NCI-H2227 (cell line): Measurements from ENCODE around the gene RPTOR.
"Not testable (repeated sequence)": the region's sequence is repeated elsewhere in the genome, so short reads cannot be mapped to it uniquely, and the experiment has no call there.

Source experiments
- DNase-seq: peaks from one replicate; lab custom pipeline; 2025; ENCODE audit not compliant: unreplicated experiment; lab: John Stamatoyannopoulos, UW

Gene RPTOR

GRCh38 chr17:80544655-80545498 is at the start of gene RPTOR:
RPTOR (plus strand) TSS chr17:80544838; CDS start chr17:80545630, 792 bp downstream.
- DNase-seq = peak; percentile 93

- no peak for DNase-seq
Measured at GRCh38 chr17:80497726-80498241, 46.9 kb upstream of the RPTOR start.

- DNase-seq = peak; percentile 49
Measured at GRCh38 chr17:80498242-80498919, 46.3 kb upstream of the RPTOR start.

GRCh38 chr17:80498920-80499410 is 45.7 kb upstream of the RPTOR start:
- DNase-seq = no peak

GRCh38 chr17:80499560-80499959 is 45.1 kb upstream of the RPTOR start:
- no peak for DNase-seq

GRCh38 chr17:80499961-80500665 is 44.5 kb upstream of the RPTOR start:
- DNase-seq = no peak

- DNase-seq = no peak
Measured at GRCh38 chr17:80501741-80502577, 42.7 kb upstream of the RPTOR start.

GRCh38 chr17:80502578-80502877 is 42.1 kb upstream of the RPTOR start:
- DNase-seq = no peak

- no peak for DNase-seq
Measured at GRCh38 chr17:80503031-80503430, 41.6 kb upstream of the RPTOR start.

- DNase-seq = no peak
Measured at GRCh38 chr17:80503921-80504320, 40.7 kb upstream of the RPTOR start.

GRCh38 chr17:80504686-80505413 is 39.8 kb upstream of the RPTOR start:
- DNase-seq = no peak

GRCh38 chr17:80507177-80507576 is 37.5 kb upstream of the RPTOR start:
- not testable (repeated sequence) for DNase-seq

- DNase-seq = no peak
Measured at GRCh38 chr17:80507965-80508364, 36.7 kb upstream of the RPTOR start.

GRCh38 chr17:80509311-80509710 is 35.3 kb upstream of the RPTOR start:
- DNase-seq = no peak

GRCh38 chr17:80510132-80510531 is 34.5 kb upstream of the RPTOR start:
- no peak for DNase-seq

GRCh38 chr17:80510772-80511171 is 33.9 kb upstream of the RPTOR start:
- DNase-seq = no peak

GRCh38 chr17:80511222-80512180 is 33.1 kb upstream of the RPTOR start:
- DNase-seq = no peak

- DNase-seq = no peak
Measured at GRCh38 chr17:80512233-80512632, 32.4 kb upstream of the RPTOR start.

GRCh38 chr17:80513201-80513600 is 31.4 kb upstream of the RPTOR start:
- no peak for DNase-seq
